Rectal smooth muscle tissue (tissue), 1 donor: Measurements from ENCODE around the gene INO80C.

ENCODE experiments used
- H3K27ac ChIP-seq: one replicate; pipeline ENCODE4 v1.7.0; 2013; ENCODE audit warnings: low read depth, low read length, inconsistent platforms
- H3K27me3 ChIP-seq: one replicate; pipeline ENCODE4 v1.7.0; 2013; ENCODE audit warnings: low read length; ENCODE audit not compliant: control insufficient read depth, insufficient read depth
- H3K36me3 ChIP-seq: one replicate; pipeline ENCODE4 v1.7.0; 2013; ENCODE audit warnings: low read length; ENCODE audit not compliant: control insufficient read depth, insufficient read depth
- H3K4me1 ChIP-seq: one replicate; pipeline ENCODE4 v1.7.0; 2013; ENCODE audit warnings: low read length; ENCODE audit not compliant: control insufficient read depth, insufficient read depth
- H3K4me3 ChIP-seq: one replicate; pipeline ENCODE4 v1.7.0; 2013; ENCODE audit warnings: low read length
- H3K9ac ChIP-seq: one replicate; pipeline ENCODE4 v1.7.0; 2013; ENCODE audit warnings: low read length

The INO80C gene

DNA sequence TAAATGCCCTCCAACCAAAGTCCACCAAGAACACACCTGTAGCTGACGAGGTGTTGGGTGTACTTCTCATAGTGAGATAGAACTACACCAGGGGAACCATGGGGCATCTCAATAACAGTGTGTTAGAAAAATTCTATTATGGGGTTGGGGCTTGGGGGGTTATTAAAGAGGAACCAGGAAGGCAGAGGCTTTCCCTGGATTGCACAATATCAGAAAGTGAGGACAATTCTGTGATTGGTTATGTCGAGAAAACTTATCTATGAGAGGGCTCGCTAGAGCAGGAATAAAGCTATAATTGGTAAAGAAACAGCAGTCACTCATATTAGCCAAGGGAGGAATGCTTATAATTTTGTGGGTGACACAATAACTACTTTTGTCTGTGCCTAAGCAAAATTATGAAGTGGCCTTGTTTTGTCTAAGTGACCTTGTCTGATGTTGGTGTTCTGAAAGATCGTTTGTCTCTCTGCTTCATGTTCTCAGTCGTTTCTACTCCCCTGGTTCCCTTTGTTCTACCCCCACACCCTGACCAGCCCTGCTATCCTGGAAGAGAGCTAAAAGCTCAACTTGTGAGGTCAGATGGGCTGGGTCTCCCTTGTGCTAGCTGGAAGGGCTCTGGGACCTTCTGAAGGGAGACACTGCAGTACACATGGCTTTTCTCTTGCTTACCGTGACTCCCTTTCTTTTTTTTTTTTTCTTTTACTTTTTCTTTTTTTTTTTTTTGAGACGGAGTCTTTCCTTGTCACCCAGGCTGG lies 21.6 kb upstream of the INO80C start:
- Histone ChIP-seq H3K4me3 (no peak overlapping the region), H3K27ac (no peak overlapping the region), H3K27me3 (no peaks in the 10 kb centered on the region), H3K4me1 (no peaks in the 10 kb centered on the region), H3K9ac (no peak overlapping the region), H3K36me3 (no peaks in the 10 kb centered on the region)

- Histone ChIP-seq H3K27ac (no peak overlapping the region), H3K9ac (no peak overlapping the region)
These were observed 20.0 kb upstream of the INO80C start for GRCh38 chr18:35517715-35518114.

DNA sequence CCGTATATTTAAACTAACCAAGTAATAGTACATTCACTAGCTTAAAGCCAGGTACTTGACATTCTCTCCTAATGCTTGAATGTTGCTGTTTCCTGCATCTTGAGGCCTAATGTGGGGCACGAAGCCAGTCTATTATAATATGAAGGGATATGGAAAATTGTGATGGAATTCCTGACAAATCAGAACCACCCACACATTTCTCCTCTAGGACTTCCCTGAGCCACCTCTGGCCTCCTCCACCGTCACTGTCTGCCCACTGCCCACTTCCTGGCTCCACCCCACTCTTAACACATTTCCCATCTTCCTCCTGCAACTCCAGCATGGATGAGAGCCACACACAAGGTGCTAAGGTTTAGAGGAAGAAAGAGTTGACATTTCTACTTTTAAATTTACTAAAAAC lies 19.0 kb upstream of the INO80C start:
- Histone ChIP-seq H3K4me3 (no peak overlapping the region), H3K27me3 (no peaks in the 10 kb centered on the region), H3K9ac (no peak overlapping the region), H3K4me1 (peaks cover 5% of the 10 kb centered on the region), H3K36me3 (no peaks in the 10 kb centered on the region), H3K27ac (no peak overlapping the region)

More at GRCh38 chr18:35517715-35518114, 20.0 kb upstream of the INO80C start:
- Histone ChIP-seq H3K4me3 (no peak overlapping the region), H3K36me3 (no peaks in the 10 kb centered on the region), H3K4me1 (peaks cover 5% of the 10 kb centered on the region), H3K27me3 (no peaks in the 10 kb centered on the region)

DNA sequence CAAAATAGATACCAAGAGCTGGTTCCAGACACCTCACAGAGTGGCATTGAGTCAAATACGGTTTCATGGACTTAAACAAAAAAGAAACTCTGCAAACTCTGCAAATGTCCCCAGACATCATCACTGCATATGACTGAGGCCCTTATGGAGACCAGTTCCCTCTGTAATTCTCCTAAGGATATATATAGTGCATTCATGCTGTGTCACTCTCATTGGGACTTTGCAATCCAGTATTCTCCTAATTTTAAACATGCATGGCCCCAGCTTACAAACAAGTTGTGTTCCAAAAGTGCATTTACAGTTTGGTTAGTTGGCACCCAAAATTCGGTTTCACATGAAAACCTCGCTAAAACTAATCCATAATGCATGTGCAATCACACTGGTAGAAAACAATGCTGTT lies 18.6 kb upstream of the INO80C start:
- H3K36me3 ChIP-seq, result no peaks in the 10 kb centered on the region
- H3K4me1 ChIP-seq, result peaks cover 5% of the 10 kb centered on the region
- no peak overlapping the region for H3K9ac ChIP-seq
- H3K27ac ChIP-seq, result no peak overlapping the region
- no peaks in the 10 kb centered on the region for H3K27me3 ChIP-seq
- no peak overlapping the region for H3K4me3 ChIP-seq

DNA sequence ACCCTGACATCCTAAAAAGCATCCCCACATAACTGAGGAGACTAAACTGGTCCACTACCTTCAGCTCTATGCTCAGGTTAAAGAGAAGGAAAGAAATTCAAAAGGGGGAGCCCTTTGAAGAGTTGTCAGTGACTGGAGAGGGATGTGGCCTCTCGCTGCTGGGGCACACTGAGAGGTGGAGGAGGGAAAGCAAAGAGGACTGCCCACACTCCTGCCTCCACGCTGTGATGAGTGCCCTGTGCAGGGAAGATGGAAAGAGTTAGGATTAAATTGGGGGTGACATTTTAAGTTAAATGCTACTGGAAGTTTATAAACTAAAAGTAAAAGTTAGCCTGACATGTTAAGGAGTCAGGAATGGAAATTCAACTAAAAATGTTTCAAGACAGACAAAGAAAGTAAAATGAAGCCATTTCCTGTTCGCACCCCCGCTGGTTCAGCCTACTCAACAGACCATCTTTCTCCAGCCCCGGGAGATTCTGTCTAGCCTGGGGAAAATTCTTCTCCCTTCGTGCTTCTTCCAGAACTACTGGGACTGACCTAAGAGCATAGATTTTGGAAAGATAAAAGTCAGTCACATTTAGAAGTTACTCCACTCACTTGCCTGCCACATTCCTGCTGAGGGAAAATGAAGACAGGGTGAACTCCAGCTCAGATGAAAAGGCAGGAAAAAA lies 17.8 kb upstream of the INO80C start:
- no peak overlapping the region for H3K27ac ChIP-seq
- no peak overlapping the region for H3K9ac ChIP-seq

DNA sequence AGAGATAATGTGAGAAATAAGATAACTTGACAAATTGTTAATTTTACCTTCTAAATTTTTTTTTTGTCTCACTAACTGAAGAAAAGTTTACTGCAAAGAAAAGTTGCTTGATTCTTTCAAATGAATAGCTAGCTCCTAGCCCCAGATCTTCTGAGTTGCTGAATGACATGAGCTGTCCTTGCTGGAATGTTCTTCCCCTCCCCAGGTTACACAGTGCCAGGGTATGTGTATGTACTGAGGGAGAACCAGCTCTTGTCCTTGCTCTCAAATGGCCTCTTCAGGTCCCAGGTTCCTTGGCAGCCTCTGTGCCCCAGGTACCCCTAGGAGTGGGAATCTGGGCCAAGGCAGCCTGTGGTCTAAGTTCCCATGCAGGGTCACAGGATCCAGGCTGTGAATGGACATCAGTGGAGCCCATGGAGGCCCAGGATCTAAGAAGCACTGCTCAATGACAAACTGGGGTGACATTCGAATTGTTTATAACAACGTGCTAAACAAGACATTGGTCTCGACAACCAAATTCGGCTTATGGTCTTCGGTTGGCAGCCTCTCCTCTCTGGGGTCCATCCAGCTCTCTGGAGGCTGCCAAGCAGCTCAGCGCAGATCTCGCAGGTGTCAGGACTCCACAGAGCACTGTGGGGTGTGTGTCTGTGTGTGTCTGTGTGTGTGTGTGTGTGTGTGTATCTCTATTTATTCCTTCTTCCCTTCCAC lies 17.1 kb upstream of the INO80C start:
- Histone ChIP-seq H3K36me3 (no peaks in the 10 kb centered on the region), H3K27ac (no peak overlapping the region), H3K9ac (no peak overlapping the region), H3K27me3 (no peaks in the 10 kb centered on the region), H3K4me1 (peaks cover 5% of the 10 kb centered on the region), H3K4me3 (no peak overlapping the region)

More for the DNA sequence above, 17.8 kb upstream of the INO80C start:
- H3K27me3 ChIP-seq, result no peaks in the 10 kb centered on the region
- H3K4me1 ChIP-seq, result peaks cover 5% of the 10 kb centered on the region
- no peaks in the 10 kb centered on the region for H3K36me3 ChIP-seq
- no peak overlapping the region for H3K4me3 ChIP-seq

- Histone ChIP-seq H3K4me3 (no peak overlapping the region), H3K27ac (no peak overlapping the region), H3K9ac (no peak overlapping the region)
These were observed 16.5 kb upstream of the INO80C start for GRCh38 chr18:35514283-35514682.

DNA sequence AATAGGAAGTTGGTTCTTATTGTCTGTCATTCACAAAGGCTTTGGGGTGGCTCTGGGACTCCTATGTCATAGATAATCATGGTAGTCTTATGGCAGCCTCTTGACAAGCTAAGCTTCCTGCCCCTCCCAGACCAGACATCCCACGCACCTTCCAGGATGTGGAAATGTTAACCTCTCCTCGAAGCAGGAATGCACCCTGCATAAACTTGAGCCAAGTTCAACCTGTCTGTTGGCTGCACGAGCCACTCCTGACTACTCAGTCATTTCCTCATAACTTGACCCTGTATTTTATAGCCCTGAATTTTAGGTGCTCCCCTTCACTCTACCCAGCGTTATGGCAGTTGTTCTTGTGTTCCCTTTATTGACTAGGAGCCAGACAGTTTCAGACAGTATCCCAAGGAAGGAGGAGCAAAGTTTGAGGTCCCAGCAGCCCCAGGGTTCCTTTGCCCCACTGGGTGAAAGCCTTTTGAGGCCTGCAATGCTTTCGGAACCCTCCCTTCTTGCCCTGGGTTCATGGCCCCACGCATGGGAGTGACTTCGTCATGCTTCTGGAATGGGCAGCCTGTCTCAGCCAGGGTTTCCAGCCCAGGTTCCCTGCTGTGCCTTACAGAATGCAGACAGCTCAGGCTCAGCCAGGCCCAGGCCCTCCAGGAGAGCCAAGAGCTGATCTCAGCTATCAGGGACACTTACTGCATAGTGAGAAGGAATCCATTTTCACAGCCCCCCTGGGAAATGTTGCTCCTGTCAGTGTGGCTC lies 15.6 kb upstream of the INO80C start:
- Histone ChIP-seq H3K36me3 (no peaks in the 10 kb centered on the region), H3K27me3 (no peaks in the 10 kb centered on the region), H3K4me3 (no peak overlapping the region), H3K4me1 (peaks cover 5% of the 10 kb centered on the region), H3K9ac (no peak overlapping the region), H3K27ac (peak overlapping the region; percentile 40)

More at GRCh38 chr18:35514283-35514682, 16.5 kb upstream of the INO80C start:
- no peaks in the 10 kb centered on the region for H3K36me3 ChIP-seq
- H3K27me3 ChIP-seq, result no peaks in the 10 kb centered on the region
- peaks cover 5% of the 10 kb centered on the region for H3K4me1 ChIP-seq

GRCh38 chr18:35512761-35513160 lies 15.0 kb upstream of the INO80C start:
- Histone ChIP-seq H3K4me1 (peaks cover 5% of the 10 kb centered on the region), H3K36me3 (no peaks in the 10 kb centered on the region), H3K27me3 (no peaks in the 10 kb centered on the region), H3K9ac (no peak overlapping the region), H3K27ac (no peak overlapping the region), H3K4me3 (no peak overlapping the region)

- Histone ChIP-seq H3K36me3 (no peaks in the 10 kb centered on the region), H3K9ac (no peak overlapping the region), H3K27me3 (no peaks in the 10 kb centered on the region), H3K4me1 (peaks cover 5% of the 10 kb centered on the region), H3K27ac (no peak overlapping the region), H3K4me3 (no peak overlapping the region)
These were observed 14.1 kb upstream of the INO80C start for GRCh38 chr18:35511833-35512232.

DNA sequence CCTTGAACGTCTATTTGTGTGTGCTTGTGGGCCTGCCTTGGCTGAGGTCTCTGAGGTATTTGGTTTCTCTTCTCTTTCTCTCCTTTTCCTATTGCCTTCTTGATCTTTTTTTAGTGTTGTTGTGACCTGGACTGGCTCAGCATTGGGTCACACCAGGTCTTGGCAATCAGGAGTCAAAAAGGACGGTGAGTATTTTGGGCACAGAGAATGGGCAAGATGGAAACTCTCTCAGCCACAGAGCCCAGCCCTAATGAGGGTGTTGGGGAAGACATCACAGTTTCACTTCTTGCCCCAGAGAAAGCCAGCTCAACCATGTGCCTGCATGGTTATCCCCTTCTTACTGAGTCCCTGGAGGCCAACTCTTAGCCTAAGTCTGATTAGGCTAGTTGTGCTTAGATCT lies 13.7 kb upstream of the INO80C start:
- no peak overlapping the region for H3K9ac ChIP-seq
- no peaks in the 10 kb centered on the region for H3K27me3 ChIP-seq
- H3K27ac ChIP-seq, result no peak overlapping the region
- H3K4me3 ChIP-seq, result no peak overlapping the region
- H3K36me3 ChIP-seq, result no peaks in the 10 kb centered on the region
- peaks cover 5% of the 10 kb centered on the region for H3K4me1 ChIP-seq

DNA sequence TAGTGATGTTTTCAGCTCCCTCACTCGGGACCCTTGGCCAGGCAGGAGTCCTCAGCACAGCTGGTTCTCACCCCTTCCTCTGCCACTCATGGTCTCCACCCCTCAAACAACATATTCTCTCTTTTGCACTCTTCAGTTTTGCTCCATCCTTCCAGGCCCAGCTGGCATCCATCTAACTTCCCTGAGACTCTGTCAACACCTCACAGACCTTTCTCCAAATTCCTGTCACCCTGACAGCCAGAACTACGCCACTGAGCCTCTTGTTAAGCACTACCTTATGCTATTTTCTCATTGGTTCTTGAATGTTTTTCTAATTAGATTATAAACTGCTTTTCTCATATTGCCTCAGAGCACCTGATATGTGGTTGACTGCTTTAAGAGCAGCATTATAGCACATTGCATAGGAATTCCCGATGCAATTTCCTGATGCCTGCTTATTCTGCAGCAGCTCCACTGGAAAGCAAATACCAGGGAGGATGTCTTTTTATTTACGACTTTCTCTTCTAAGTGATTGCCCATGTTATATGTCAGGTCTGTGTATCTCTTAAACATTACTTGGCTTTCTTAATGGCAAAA lies 12.4 kb upstream of the INO80C start:
- H3K36me3 ChIP-seq, result no peaks in the 10 kb centered on the region
- no peak overlapping the region for H3K9ac ChIP-seq
- H3K27ac ChIP-seq, result no peak overlapping the region
- H3K4me3 ChIP-seq, result no peak overlapping the region
- no peaks in the 10 kb centered on the region for H3K27me3 ChIP-seq
- H3K4me1 ChIP-seq, result peaks cover 5% of the 10 kb centered on the region
